Keratinocyte (primary cell): ENCODE data around the gene PACS2. TPM values are rescaled to one million over a fixed set of nuclear protein-coding genes. Genes with fewer than 3 reads are reported as not detected.

Source experiments
- DNase-seq: peaks from one replicate; pipeline ENCODE4 v3.0.0-alpha.2; 2011; ENCODE audit warnings: low read depth, missing footprints, low spot score
- FAIRE-seq: peaks from 2 replicates; lab custom pipeline; 2011; peaks lifted over from hg19 to GRCh38; lab: Jason Lieb, UNC
- H2AFZ ChIP-seq: 2 replicates; pipeline ENCODE4 v1.6.0; 2012; ENCODE audit warnings: low read length, control low read depth, inconsistent platforms; ENCODE audit not compliant: control insufficient read depth
- H3K27ac ChIP-seq: 2 replicates; pipeline ENCODE4 v1.5.1; 2011; ENCODE audit warnings: low read length; ENCODE audit not compliant: control insufficient read depth, insufficient read depth
- H3K27me3 ChIP-seq: 3 replicates; pipeline ENCODE4 v1.6.0; 2011; ENCODE audit warnings: low read length; ENCODE audit not compliant: control insufficient read depth, insufficient read depth; ENCODE audit errors: extremely low read depth
- H3K36me3 ChIP-seq, 2 experiments: 2 replicates in 1 of 2; 3 replicates in 1 of 2; pipeline ENCODE4 v1.5.1; 2011; ENCODE audit warnings: low read length in 2 of 2, mild to moderate bottlenecking in 1 of 2; ENCODE audit not compliant: control insufficient read depth in 2 of 2, insufficient read depth in 2 of 2; ENCODE audit errors: extremely low read depth in 1 of 2
- H3K4me1 ChIP-seq: 3 replicates; pipeline ENCODE4 v1.5.1; 2011; ENCODE audit warnings: low read length; ENCODE audit not compliant: control insufficient read depth, insufficient read depth; ENCODE audit errors: extremely low read depth
- H3K4me2 ChIP-seq: 3 replicates; pipeline ENCODE4 v1.6.0; 2011; ENCODE audit warnings: low read depth, low read length; ENCODE audit not compliant: control insufficient read depth, insufficient read depth; ENCODE audit errors: extremely low read depth
- H3K4me3 ChIP-seq, 3 experiments: fragments of 200-600 bp in 1 of 3; sonication (generic) in 1 of 3; 2 replicates in 2 of 3; 3 replicates in 1 of 3; pipeline ENCODE4 v1.5.1; 2011 to 2016; ENCODE audit warnings: low read length in 3 of 3, mild to moderate bottlenecking in 3 of 3, control low read depth in 2 of 3, inconsistent platforms in 1 of 3, low read depth in 1 of 3, mixed read lengths in 1 of 3, mixed run types in 1 of 3, moderate library complexity in 1 of 3; ENCODE audit not compliant: control insufficient read depth in 2 of 3, insufficient read depth in 2 of 3; ENCODE audit errors: extremely low read depth in 1 of 3
- H3K79me2 ChIP-seq: 2 replicates; pipeline ENCODE4 v1.6.0; 2012; ENCODE audit warnings: low read length; ENCODE audit not compliant: control insufficient read depth, insufficient read depth
- H3K9ac ChIP-seq: 3 replicates; pipeline ENCODE4 v1.6.0; 2011; ENCODE audit warnings: low read length; ENCODE audit not compliant: control insufficient read depth, insufficient read depth; ENCODE audit errors: extremely low read depth
- H3K9me1 ChIP-seq: 3 replicates; pipeline ENCODE4 v1.6.0; 2011; ENCODE audit warnings: low read length; ENCODE audit not compliant: control insufficient read depth, insufficient read depth; ENCODE audit errors: extremely low read depth
- H3K9me3 ChIP-seq: 2 replicates; pipeline ENCODE4 v1.5.1; 2012; ENCODE audit warnings: low read depth, low read length; ENCODE audit not compliant: control insufficient read depth
- H4K20me1 ChIP-seq: 3 replicates; pipeline ENCODE4 v1.6.0; 2011; ENCODE audit warnings: low read length; ENCODE audit not compliant: control insufficient read depth, insufficient read depth; ENCODE audit errors: extremely low read depth
- CTCF ChIP-seq, 3 experiments: IDR thresholded peaks in 1 of 3; conservative IDR thresholded peaks in 1 of 3; optimal IDR thresholded peaks in 1 of 3; 2 replicates in 2 of 3; 3 replicates in 1 of 3; pipeline versions ENCODE3 to v1.5.1; 2011; ENCODE audit warnings: low read length in 3 of 3, mild to moderate bottlenecking in 3 of 3, moderate library complexity in 2 of 3, control low read depth in 1 of 3, inconsistent platforms in 1 of 3; ENCODE audit not compliant: insufficient read depth in 2 of 3; ENCODE audit errors: extremely low read depth in 1 of 3
- EZH2 ChIP-seq: IDR thresholded peaks from one replicate; pipeline ENCODE4 v1.6.1; 2012; ENCODE audit warnings: inconsistent platforms, mild to moderate bottlenecking, low read length, moderate library complexity
- dilution Hi-C: fragments of 300-500 bp; cut with MboI; formaldehyde crosslinking; loops from one replicate; pipeline ENCODE4 v1.7.0; 2020; ENCODE audit warnings: low sequenced_read_pairs; ENCODE audit not compliant: extremely low pct_ligation_motif_present
- polyA plus RNA-seq, 5 experiments: library from polyadenylated mRNA; depleted of rRNA in 3 of 5; stranded (reverse) in 3 of 5; stranded (forward) in 1 of 5; unstranded in 1 of 5; fragments of >200 nt; gene quantifications; 1 replicate in 1 of 5; 2 replicates in 3 of 5; 3 replicates in 1 of 5; pipeline versions ENCODE4 v1.2.1 to v1.2.3, GENCODE V29; 2011 to 2012; ENCODE audit warnings: missing spikeins in 2 of 5, low read depth in 1 of 5, low replicate concordance in 1 of 5

PACS2 gene
- polyA plus RNA-seq, 1 donor (not counting 4 experiments of a cell fraction or from before 2014, with no cell fraction given): 11.8 TPM

DNA sequence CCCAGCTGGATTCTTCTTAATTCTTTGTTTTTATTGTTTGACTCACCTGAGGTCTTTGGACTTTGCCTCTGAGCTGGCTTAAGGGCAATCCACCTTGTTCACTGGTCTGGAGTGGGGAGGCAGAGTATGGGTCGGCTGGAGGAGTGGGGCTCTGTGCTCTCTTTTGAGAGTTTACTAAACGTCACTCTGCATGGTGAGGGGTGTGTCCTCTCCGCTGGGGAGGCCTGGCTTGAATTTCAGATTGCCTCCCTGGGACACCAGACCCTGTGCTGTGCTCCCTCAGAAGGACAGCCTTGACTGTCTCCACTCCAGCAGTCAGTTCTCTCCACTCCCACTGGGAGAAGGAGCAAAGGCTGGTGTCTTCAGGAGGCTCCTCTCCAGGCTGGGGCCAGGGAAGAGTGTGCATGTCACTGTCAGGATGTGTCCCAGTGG is 103.2 kb downstream of the PACS2 start:
- dilution Hi-C loops: no loop called here
- Histone ChIP-seq H3K4me3 (no peak overlapping the region), H3K36me3 (peaks cover 2 to 3% of the 10 kb centered on the region in 2 experiments), H3K9ac (no peak overlapping the region), H3K9me1 (no peaks in the 10 kb centered on the region), H4K20me1 (peaks cover 6% of the 10 kb centered on the region), H3K4me2 (no peak overlapping the region), H3K9me3 (no peaks in the 10 kb centered on the region), H3K27ac (no peak overlapping the region), H3K4me1 (peaks cover 10% of the 10 kb centered on the region), H2AFZ (no peak overlapping the region), H3K79me2 (peaks cover 25% of the 10 kb centered on the region), H3K27me3 (no peaks in the 10 kb centered on the region)
- TF ChIP-seq EZH2 (no peak), CTCF (optimal IDR thresholded peaks at IDR 0.05 in 1 of 3, IDR thresholded peaks at IDR 0.05 in 1 of 3, conservative IDR thresholded peaks at IDR 0.05 in 1 of 3; ENCODE audit: extremely low read depth in 1 of 3, insufficient read depth in 2 of 3, low read length in 3 of 3) (no peak)
- FAIRE-seq: no peak
- DNase-seq: no peak

DNA sequence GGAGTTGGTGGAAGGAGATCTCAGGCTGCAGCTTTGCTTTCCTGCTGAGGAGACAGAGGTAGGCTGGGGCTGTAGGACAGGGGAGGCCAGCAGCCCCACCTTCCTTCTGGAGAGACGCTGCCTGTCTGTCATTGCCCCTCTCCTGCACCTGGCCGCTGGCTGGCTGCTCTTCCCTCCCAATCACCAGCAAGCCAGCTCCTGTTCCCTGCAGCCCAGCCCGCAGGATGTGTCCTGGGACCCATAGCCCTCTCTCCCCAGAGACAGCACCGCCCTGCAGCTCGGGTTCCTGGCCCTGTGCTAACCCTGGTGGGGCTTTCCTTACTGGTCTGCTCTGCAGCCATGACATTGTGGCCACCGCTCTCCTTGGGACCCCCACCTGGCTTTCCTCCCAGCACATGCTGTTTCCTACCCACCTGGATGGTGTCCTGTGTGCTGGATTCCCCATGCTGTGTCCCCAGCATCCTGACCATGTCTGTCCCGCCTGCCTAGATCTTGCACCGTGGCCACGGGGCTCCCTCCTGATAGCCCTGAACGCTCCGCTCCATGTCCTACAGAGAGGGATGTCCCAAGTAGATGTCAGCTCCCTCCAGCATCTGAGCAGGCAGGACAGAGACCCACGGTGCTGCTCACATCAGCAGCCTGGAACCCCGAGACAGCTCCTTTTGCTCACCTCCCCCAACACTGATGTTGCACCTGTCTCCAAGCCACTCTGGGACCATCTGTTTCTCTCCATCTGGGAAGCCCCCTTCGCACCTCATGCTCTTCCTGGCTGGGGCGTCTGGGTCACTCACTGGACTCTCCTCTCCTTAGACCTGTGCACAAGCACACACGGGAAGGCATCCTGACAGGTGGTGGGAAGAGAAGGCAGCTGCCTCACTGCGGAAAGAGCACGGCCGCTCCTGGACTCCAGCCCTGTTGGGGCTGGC is 104.0 kb downstream of the PACS2 start:
- dilution Hi-C loops: no loop called here
- peak overlapping the region; percentile 85 for H3K4me2 ChIP-seq
- FAIRE-seq (no peak), DNase-seq (no peak)
- H3K9me1 ChIP-seq: no peaks in the 10 kb centered on the region
- TF ChIP-seq CTCF (optimal IDR thresholded peaks at IDR 0.05 in 1 of 3, IDR thresholded peaks at IDR 0.05 in 1 of 3, conservative IDR thresholded peaks at IDR 0.05 in 1 of 3; ENCODE audit: extremely low read depth in 1 of 3, insufficient read depth in 2 of 3, low read length in 3 of 3) (no peak), EZH2 (no peak)
- H3K9me3 ChIP-seq: no peaks in the 10 kb centered on the region
- H3K79me2 ChIP-seq: peaks cover 34% of the 10 kb centered on the region
- H2AFZ ChIP-seq: no peak overlapping the region
- H3K4me3 ChIP-seq: peak overlapping the region in 1 of 3 experiments; percentile 89
- peaks cover 3 to 6% of the 10 kb centered on the region in 2 experiments for H3K36me3 ChIP-seq
- peaks cover 7% of the 10 kb centered on the region for H4K20me1 ChIP-seq
- no peaks in the 10 kb centered on the region for H3K27me3 ChIP-seq
- H3K9ac ChIP-seq: no peak overlapping the region
- peaks cover 10% of the 10 kb centered on the region for H3K4me1 ChIP-seq
- no peak overlapping the region for H3K27ac ChIP-seq
